HepG2 (cell line): ENCODE data around the gene ULK4. TPM values are rescaled to one million over a fixed set of nuclear protein-coding genes. Genes with fewer than 3 reads are reported as not detected.

Experiments
- ATAC-seq: fragments of 200-7000 bp; cut with Tn5 transposase; 3 replicates; pipeline ENCODE4 v1.9.1; 2020; ENCODE audit warnings: mild to moderate bottlenecking, moderate library complexity
- BruUV-seq: library from RNA; stranded (reverse); fragments of 400-500 nt; replicated peaks from 2 replicates; lab custom pipeline; 2021; lab: Mats Ljungman, UMichigan
- CTCF ChIA-PET: fragments of 300-600 bp; formaldehyde crosslinking; extraction: SDS; loops from one replicate; lab custom pipeline; 2021; ENCODE audit warnings: low total read pairs, inconsistent platforms, low intra/inter-chr PET ratio; lab: Yijun Ruan, JAX
- POLR2A ChIA-PET: fragments of 350-600 bp; sonication (Branson Sonifier 250); formaldehyde crosslinking; loops from one replicate; lab custom pipeline; 2020; ENCODE audit warnings: antibody characterized with exemption, inconsistent platforms; lab: Yijun Ruan, JAX
- DNase-seq: peaks from one replicate; pipeline ENCODE4 v3.0.0-alpha.2; 2015; ENCODE audit warnings: low spot score
- FAIRE-seq: peaks from 3 replicates; lab custom pipeline; 2011; peaks lifted over from hg19 to GRCh38; lab: Jason Lieb, UNC
- H2AFZ ChIP-seq: one replicate; pipeline ENCODE4 v1.6.1; 2011; ENCODE audit warnings: low read length, inconsistent platforms
- H3K27ac ChIP-seq: fragments of 300-600 bp; 3 replicates; pipeline ENCODE4 v1.8.0; 2011; ENCODE audit warnings: mixed run types, mild to moderate bottlenecking, mixed read lengths, low read length, inconsistent platforms; ENCODE audit not compliant: insufficient read depth; ENCODE audit errors: extremely low read length
- H3K27me3 ChIP-seq, 2 experiments: fragments of 200-600 bp in 1 of 2; 2 replicates in 1 of 2; 3 replicates in 1 of 2; pipeline versions ENCODE4 v1.6.0 to v1.8.0; 2011; ENCODE audit warnings: low read length in 2 of 2, mild to moderate bottlenecking in 2 of 2, moderate library complexity in 2 of 2, inconsistent platforms in 1 of 2; ENCODE audit not compliant: insufficient read depth in 2 of 2, control insufficient read depth in 1 of 2
- H3K36me3 ChIP-seq, 2 experiments: fragments of 200-600 bp in 1 of 2; replicated peaks in 1 of 2; 2 replicates in 1 of 2; 3 replicates in 1 of 2; pipeline versions ENCODE4 v1.5.1 to v1.8.0; 2011; ENCODE audit warnings: low read length in 2 of 2, inconsistent platforms in 1 of 2; ENCODE audit not compliant: insufficient read depth in 2 of 2, control insufficient read depth in 1 of 2
- H3K4me1 ChIP-seq: 2 replicates; pipeline ENCODE4 v1.5.1; 2012; ENCODE audit warnings: low read length, inconsistent platforms; ENCODE audit not compliant: insufficient read depth
- H3K4me2 ChIP-seq: 2 replicates; pipeline ENCODE4 v1.6.0; 2011; ENCODE audit warnings: low read depth, low read length, inconsistent platforms
- H3K4me3 ChIP-seq, 3 experiments: fragments of 200-600 bp in 1 of 3; sonication (generic), shearing (Covaris generic) in 1 of 3; replicated peaks in 1 of 3; 2 replicates each; pipeline ENCODE4 v1.5.1; 2011 to 2016; ENCODE audit warnings: low read length in 3 of 3, inconsistent platforms in 2 of 3, low read depth in 2 of 3, mild to moderate bottlenecking in 2 of 3, control low read depth in 1 of 3, mixed read lengths in 1 of 3; ENCODE audit not compliant: insufficient read depth in 1 of 3
- H3K79me2 ChIP-seq: one replicate; pipeline ENCODE4 v1.6.1; 2011; ENCODE audit warnings: low read length, inconsistent platforms; ENCODE audit not compliant: insufficient read depth
- H3K9ac ChIP-seq: 2 replicates; pipeline ENCODE4 v1.6.0; 2011; ENCODE audit warnings: mild to moderate bottlenecking, low read depth, low read length, inconsistent platforms; ENCODE audit not compliant: insufficient read depth
- H3K9me3 ChIP-seq: 2 replicates; pipeline ENCODE4 v1.5.1; 2012; ENCODE audit warnings: mild to moderate bottlenecking, low read length
- H4K20me1 ChIP-seq: 2 replicates; pipeline ENCODE4 v1.6.0; 2011; ENCODE audit warnings: inconsistent platforms, mild to moderate bottlenecking, low read length, moderate library complexity; ENCODE audit not compliant: insufficient read depth
- CHD2 ChIP-seq: IDR thresholded peaks from 2 replicates; pipeline ENCODE4 v1.6.1; 2011; ENCODE audit warnings: low read depth, low read length, improper control_type of control experiment
- FLYWCH1 ChIP-seq: sonication (generic); formaldehyde crosslinking; IDR thresholded peaks from 2 replicates; pipeline ENCODE4 v1.8.1; 2023; ENCODE audit warnings: mild to moderate bottlenecking, missing genetic modification reagents
- IRF1 ChIP-seq: sonication (generic); formaldehyde crosslinking; IDR thresholded peaks from 2 replicates; pipeline ENCODE4 v1.4.0; 2020; ENCODE audit warnings: low read depth, mild to moderate bottlenecking, missing genetic modification reagents
- ISL2 ChIP-seq: sonication (generic); formaldehyde crosslinking; IDR thresholded peaks from 2 replicates; pipeline ENCODE4 v1.5.0; 2020; ENCODE audit warnings: missing genetic modification reagents
- MTERF4 ChIP-seq: sonication (generic); formaldehyde crosslinking; IDR thresholded peaks from 2 replicates; pipeline ENCODE4 v1.8.0; 2023; ENCODE audit warnings: mild to moderate bottlenecking, missing genetic modification reagents
- REPIN1 ChIP-seq: sonication (generic); formaldehyde crosslinking; IDR thresholded peaks from 2 replicates; pipeline ENCODE4 v1.8.0; 2022; ENCODE audit warnings: missing genetic modification reagents, low read depth, mild to moderate bottlenecking, borderline replicate concordance
- TBX2 ChIP-seq: sonication (generic); formaldehyde crosslinking; IDR thresholded peaks from 2 replicates; pipeline ENCODE4 v1.5.0; 2020; ENCODE audit warnings: missing genetic modification reagents, mild to moderate bottlenecking, borderline replicate concordance
- U2AF1 ChIP-seq: fragments of 200-400 bp; formaldehyde crosslinking; optimal IDR thresholded peaks from 2 replicates; pipeline ENCODE3; 2017; ENCODE audit warnings: mild to moderate bottlenecking, low read depth, low read length
- ZFP1 ChIP-seq: IDR thresholded peaks from 2 replicates; pipeline ENCODE4 v1.6.1; 2016
- ZMYM2 ChIP-seq: sonication (generic); formaldehyde crosslinking; IDR thresholded peaks from 2 replicates; pipeline ENCODE4 v1.8.0; 2022; ENCODE audit warnings: mild to moderate bottlenecking, missing genetic modification reagents
- ZNF382 ChIP-seq: sonication (generic); formaldehyde crosslinking; IDR thresholded peaks from 2 replicates; pipeline ENCODE4 v1.5.0; 2020; ENCODE audit warnings: missing genetic modification reagents, mild to moderate bottlenecking, borderline replicate concordance
- ZNF460 ChIP-seq: sonication (generic); formaldehyde crosslinking; IDR thresholded peaks from 2 replicates; pipeline ENCODE4 v1.5.1; 2020; ENCODE audit warnings: missing genetic modification reagents, mild to moderate bottlenecking, borderline replicate concordance
- ZNF530 ChIP-seq: sonication (generic); formaldehyde crosslinking; IDR thresholded peaks from 2 replicates; pipeline ENCODE4 v1.5.0; 2020; ENCODE audit warnings: low read depth, mild to moderate bottlenecking, missing genetic modification reagents
- ZSCAN31 ChIP-seq: sonication (generic); formaldehyde crosslinking; IDR thresholded peaks from 2 replicates; pipeline ENCODE4 v1.5.0; 2020; ENCODE audit warnings: low read depth, mild to moderate bottlenecking, missing genetic modification reagents
- WGBS: methylation state at CpG from one replicate; pipeline ENCODE4 v1.1.6; 2017; ENCODE audit warnings: low lambda C conversion rate; 5-methylcytosine and 5-hydroxymethylcytosine counted together
- in situ Hi-C: cut with HindIII; loops from 2 replicates; pipeline ENCODE4 v1.10.0; 2017; ENCODE audit warnings: low pct_unique_long_range_greater_than_20kb; ENCODE audit not compliant: extremely low pct_ligation_motif_present
- intact Hi-C: fragments of 100-400 bp; cut with micrococcal nuclease; formaldehyde crosslinking; loops from one replicate; pipeline ENCODE4 v1.10.0; 2022; ENCODE audit not compliant: unreplicated experiment
- polyA plus RNA-seq, 8 experiments: library from polyadenylated mRNA; depleted of rRNA in 3 of 8; stranded (reverse) in 7 of 8; unstranded in 1 of 8; fragments of >200 nt; fragmentation: Illumina TruSeq in 4 of 8; extraction: Trizol in 4 of 8; gene quantifications; 2 replicates each; pipeline versions ENCODE4 v1.2.1 to v1.2.3, GENCODE V29; 2011 to 2016; ENCODE audit warnings: low read depth in 4 of 8, missing spikeins in 1 of 8, mixed read lengths in 1 of 8; ENCODE audit not compliant: insufficient read depth in 1 of 8
- total RNA-seq, 5 experiments: library from RNA; depleted of rRNA; stranded (reverse); fragments of >200 nt; fragmentation: Illumina TruSeq; extraction: Trizol; gene quantifications; 2 replicates each; pipeline ENCODE4 v1.2.3, GENCODE V29; 2016; ENCODE audit warnings: low read depth in 1 of 5
- TF ChIP-seq, protein P1 (sequence below): sonication (generic); formaldehyde crosslinking; IDR thresholded peaks from 2 replicates; pipeline ENCODE4 v1.8.0; 2022; ENCODE audit warnings: low read depth, missing genetic modification reagents
- TF ChIP-seq, protein P2 (sequence below): sonication (generic); formaldehyde crosslinking; conservative IDR thresholded peaks from 2 replicates; pipeline ENCODE4 v1.8.0; 2022; ENCODE audit warnings: missing genetic modification reagents
- TF ChIP-seq, protein P3 (sequence below): IDR thresholded peaks from 2 replicates; pipeline ENCODE4 v1.4.0; 2020; ENCODE audit warnings: mild to moderate bottlenecking, missing genetic modification reagents

Gene ULK4
- total and polyA plus RNA-seq, 2 of the 13 experiments (the other 11 are each of a cell fraction or from before 2014, with no cell fraction given): 6.7 to 11.8 TPM

DNA sequence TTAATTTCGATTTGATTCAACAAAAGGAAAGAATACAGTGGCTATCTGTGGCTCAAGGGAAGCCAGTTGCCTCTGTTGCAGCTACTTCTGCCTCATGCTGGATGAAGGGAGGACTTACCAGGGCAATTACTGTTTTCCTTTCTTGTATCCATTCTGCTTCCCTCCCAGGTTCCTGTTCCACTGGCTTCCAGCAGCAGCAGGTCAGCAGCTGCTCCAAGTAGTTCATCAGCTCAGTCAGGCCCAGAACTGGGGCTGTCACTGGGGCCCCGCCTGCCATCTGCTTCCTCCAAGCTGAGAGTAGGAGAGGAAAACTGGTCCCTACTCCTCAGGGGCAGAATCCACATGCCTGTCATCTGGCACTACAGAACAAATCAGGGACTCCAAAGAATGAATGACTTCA is 48.6 kb upstream of the ULK4 start:
- in situ Hi-C loops: loop anchor here (25.0 kb wide), 1 partner anchor 177 kb away; no protein-coding TSS in a partner anchor
- no peaks in the 10 kb centered on the region for H3K36me3 ChIP-seq
- FAIRE-seq (no peak), DNase-seq (no peak), ATAC-seq (no peak)
- ChIA-PET CTCF (no interaction called here), POLR2A (no interaction called here)
- peaks cover 16% of the 10 kb centered on the region for H3K4me1 ChIP-seq
- H3K27ac ChIP-seq: no peak overlapping the region
- BruUV-seq: no TSS peak
- no peak overlapping the region for H2AFZ ChIP-seq
- H3K4me2 ChIP-seq: no peak overlapping the region; the same call in 1 of the 2 replicates
- 44% methylated on average over 2 of the region's 2 CpGs for WGBS
- no peak overlapping the region for H3K9ac ChIP-seq
- H3K79me2 ChIP-seq: peaks cover 15% of the 10 kb centered on the region
- intact Hi-C loops: no loop called here
- no peaks in the 10 kb centered on the region for H3K9me3 ChIP-seq
- peaks cover 5% of the 10 kb centered on the region; the same call in 1 of the 2 replicates for H4K20me1 ChIP-seq
- H3K4me3 ChIP-seq: no peak overlapping the region
- peaks cover 0 to 1% of the 10 kb centered on the region in 2 experiments; a peak in 1 of 5 replicates for H3K27me3 ChIP-seq
- TF ChIP-seq CHD2 (no peak), ZSCAN31 (no peak), REPIN1 (CRISPR knock-in tag) (no peak), FLYWCH1 (no peak), ZFP1 (CRISPR knock-in tag) (no peak), ISL2 (no peak), TBX2 (CRISPR knock-in tag) (no peak), U2AF1 (no peak), IRF1 (CRISPR knock-in tag) (no peak), ZNF460 (no peak), ZMYM2 (CRISPR knock-in tag) (no peak), ZNF530 (CRISPR knock-in tag) (no peak), MTERF4 (CRISPR knock-in tag) (no peak), ZNF382 (CRISPR knock-in tag) (no peak)
- TF ChIP-seq, protein P1, sequence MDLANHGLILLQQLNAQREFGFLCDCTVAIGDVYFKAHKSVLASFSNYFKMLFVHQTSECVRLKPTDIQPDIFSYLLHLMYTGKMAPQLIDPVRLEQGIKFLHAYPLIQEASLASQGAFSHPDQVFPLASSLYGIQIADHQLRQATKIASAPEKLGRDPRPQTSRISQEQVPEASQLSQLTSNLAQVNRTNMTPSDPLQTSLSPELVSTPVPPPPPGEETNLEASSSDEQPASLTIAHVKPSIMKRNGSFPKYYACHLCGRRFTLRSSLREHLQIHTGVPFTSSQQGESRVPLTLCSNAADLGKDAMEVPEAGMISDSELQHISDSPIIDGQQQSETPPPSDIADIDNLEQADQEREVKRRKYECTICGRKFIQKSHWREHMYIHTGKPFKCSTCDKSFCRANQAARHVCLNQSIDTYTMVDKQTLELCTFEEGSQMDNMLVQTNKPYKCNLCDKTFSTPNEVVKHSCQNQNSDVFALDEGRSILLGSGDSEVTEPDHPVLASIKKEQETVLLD: no peak
- TF ChIP-seq, protein P2, sequence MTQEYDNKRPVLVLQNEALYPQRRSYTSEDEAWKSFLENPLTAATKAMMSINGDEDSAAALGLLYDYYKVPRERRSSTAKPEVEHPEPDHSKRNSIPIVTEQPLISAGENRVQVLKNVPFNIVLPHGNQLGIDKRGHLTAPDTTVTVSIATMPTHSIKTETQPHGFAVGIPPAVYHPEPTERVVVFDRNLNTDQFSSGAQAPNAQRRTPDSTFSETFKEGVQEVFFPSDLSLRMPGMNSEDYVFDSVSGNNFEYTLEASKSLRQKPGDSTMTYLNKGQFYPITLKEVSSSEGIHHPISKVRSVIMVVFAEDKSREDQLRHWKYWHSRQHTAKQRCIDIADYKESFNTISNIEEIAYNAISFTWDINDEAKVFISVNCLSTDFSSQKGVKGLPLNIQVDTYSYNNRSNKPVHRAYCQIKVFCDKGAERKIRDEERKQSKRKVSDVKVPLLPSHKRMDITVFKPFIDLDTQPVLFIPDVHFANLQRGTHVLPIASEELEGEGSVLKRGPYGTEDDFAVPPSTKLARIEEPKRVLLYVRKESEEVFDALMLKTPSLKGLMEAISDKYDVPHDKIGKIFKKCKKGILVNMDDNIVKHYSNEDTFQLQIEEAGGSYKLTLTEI (CRISPR knock-in tag): no peak
- TF ChIP-seq, protein P3, sequence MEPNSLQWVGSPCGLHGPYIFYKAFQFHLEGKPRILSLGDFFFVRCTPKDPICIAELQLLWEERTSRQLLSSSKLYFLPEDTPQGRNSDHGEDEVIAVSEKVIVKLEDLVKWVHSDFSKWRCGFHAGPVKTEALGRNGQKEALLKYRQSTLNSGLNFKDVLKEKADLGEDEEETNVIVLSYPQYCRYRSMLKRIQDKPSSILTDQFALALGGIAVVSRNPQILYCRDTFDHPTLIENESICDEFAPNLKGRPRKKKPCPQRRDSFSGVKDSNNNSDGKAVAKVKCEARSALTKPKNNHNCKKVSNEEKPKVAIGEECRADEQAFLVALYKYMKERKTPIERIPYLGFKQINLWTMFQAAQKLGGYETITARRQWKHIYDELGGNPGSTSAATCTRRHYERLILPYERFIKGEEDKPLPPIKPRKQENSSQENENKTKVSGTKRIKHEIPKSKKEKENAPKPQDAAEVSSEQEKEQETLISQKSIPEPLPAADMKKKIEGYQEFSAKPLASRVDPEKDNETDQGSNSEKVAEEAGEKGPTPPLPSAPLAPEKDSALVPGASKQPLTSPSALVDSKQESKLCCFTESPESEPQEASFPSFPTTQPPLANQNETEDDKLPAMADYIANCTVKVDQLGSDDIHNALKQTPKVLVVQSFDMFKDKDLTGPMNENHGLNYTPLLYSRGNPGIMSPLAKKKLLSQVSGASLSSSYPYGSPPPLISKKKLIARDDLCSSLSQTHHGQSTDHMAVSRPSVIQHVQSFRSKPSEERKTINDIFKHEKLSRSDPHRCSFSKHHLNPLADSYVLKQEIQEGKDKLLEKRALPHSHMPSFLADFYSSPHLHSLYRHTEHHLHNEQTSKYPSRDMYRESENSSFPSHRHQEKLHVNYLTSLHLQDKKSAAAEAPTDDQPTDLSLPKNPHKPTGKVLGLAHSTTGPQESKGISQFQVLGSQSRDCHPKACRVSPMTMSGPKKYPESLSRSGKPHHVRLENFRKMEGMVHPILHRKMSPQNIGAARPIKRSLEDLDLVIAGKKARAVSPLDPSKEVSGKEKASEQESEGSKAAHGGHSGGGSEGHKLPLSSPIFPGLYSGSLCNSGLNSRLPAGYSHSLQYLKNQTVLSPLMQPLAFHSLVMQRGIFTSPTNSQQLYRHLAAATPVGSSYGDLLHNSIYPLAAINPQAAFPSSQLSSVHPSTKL (CRISPR knock-in tag): no peak
